HG02884 (cell line): ENCODE measurements around the gene WDPCP.
"Not testable (repeated sequence)": the region's sequence is repeated elsewhere in the genome, so short reads cannot be mapped to it uniquely, and the experiment has no call there.

Experiments used
- ATAC-seq: cut with Tn5 transposase; IDR thresholded peaks from one replicate; pipeline ENCODE4 v1.9.1; 2021; ENCODE audit warnings: mild to moderate bottlenecking, moderate library complexity; ENCODE audit not compliant: unreplicated experiment

WDPCP gene

DNA sequence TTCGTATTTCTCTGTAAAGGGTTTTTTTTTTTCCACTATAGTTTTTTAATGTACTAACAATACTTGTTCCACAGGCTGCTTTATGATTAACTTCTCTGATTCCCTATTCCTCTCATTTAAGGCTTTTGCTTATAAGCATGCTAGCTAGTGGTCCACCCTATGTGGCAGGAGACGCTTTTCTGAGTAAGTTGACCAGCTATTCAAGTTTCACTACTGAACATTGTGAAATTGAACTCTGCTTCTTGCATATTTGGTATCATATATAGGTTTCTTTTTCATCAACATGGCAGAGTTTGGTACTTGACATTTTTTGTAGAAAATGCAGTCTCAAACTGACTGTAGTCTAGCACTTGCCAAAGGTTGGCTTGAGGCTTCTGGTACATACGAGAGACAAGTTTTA lies 463.4 kb downstream of the WDPCP start:
- peak; percentile 71 for ATAC-seq

DNA sequence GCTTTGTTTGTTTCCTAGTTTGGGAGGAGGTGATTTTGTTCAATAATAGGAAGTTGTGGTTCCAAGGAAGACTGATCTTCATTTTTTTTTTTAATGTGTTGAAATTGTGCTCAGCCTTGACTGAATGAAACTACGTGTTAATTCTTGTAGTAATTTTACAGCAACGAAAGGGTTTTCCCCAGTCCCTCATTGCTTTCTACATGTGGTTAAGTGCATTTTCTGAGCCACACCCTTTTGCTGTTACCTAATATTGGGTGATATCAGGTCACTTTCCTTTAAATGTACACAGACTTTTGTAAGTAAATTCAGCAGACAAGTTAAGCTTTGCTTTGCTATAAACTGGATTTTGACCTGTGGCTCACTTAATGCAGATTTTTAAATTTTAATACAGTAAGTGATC lies 464.1 kb downstream of the WDPCP start:
- peak; percentile 74 for ATAC-seq

DNA sequence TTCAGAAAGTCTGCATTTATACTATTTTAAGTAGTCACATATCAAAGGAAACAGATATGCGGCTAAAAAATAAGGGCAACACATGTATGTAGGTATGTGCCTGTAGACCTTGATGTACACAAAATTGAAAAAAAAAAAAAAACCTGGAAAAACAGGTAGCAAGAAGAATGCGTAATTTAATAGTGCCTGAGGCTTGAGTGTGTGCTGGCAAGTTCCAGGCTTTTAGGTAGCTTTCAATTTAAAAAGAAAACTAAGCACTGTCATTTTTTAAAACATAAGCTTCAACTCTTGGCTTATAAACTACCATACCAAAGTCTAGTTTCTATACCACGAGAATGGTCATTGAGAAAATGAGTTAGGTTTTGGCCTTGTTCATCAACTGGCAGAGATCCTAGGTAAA lies 465.4 kb downstream of the WDPCP start:
- ATAC-seq: no peak

DNA sequence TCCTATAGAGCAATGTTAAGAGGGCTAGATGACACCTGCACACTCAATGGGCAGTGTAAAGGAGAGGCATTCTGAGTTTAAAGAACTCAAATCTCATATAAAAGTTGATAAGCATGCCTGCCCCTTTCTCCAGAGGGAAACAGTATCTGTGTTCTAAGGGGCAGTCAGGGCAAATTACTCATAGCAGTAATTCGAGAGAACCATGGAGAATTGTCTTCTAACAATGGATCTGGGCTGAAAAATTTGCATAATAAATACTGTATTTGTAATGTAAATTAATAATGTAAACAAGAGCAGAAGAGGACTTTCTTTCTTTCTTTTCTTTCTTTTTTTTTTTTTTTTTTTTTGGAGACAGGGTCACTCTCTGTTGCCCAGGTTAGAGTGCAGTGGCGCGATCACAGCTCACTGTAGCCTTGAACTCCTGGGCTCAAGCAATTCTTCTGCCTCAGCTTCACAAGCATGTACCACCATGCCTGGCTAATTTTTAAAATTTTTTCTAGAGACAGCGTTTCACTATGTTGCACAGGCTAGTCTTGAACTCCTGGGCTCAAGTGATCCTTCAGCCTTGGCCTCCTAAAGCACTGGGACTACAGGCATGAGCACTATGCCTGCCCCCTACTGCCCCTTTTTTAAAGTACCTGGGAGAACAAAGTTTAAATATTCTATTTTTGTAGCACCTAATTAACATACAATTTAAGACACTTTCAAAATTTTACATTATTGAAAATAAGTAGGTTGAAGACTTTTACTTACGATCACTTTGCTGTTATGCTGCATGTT lies 467.0 kb downstream of the WDPCP start:
- ATAC-seq: no peak

DNA sequence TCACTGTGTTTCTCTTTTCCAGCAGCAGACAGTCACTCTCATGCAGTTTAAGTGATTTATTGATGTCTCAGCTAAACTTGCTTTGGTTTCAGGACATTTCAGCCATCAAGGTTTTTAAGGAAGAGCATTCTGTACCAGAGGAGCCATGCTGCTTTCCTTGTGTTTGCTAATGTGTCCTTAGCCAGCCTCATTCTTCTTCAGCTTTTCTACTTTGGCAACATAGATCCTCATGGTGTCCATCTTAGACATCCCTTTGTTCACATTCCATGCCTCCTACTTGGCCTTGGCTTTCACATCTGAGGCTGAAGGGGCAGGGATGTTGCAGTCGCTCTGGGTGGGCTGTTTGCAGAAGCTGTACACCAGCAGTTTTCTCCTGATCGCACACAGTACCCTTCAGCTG lies 469.5 kb downstream of the WDPCP start:
- ATAC-seq: no peak

DNA sequence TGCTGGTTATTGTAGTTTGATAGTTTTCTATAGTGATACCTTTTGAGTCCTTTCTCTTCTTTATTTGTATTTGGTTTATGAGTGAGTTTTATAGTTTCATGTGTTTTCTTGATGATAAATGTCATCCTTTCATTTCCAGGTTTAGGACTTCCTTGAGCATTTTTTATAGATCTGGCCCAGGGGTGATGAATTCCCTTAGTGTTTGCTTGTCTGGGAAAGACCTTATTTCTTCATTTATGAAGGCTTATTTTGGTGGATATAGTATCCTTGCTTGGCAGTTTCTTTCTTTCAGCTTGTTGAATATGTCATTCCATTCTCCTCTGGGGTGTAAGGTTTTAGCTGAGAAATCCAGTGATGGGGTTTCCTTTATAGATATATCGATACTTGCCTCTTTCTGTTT lies 483.8 kb downstream of the WDPCP start:
- no peak for ATAC-seq

DNA sequence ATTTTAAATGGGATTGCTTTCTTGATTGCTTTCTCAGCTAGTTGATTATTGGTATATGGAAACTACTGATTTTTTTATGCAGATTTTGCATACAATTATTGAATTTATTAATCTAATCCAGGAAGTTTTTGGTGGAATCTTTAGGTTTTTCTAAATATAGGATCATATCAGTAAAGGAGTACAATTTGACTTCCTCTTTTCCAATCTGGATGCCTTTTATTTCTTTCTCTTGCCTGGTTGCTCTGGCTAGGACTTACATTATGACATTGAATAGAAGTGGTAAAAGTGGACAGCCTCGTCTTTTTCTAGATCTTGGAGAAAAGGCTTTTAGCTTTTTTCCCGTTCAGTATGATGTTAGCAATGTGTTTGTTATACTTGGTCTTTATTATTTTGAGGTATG lies 486.3 kb downstream of the WDPCP start:
- no peak for ATAC-seq

DNA sequence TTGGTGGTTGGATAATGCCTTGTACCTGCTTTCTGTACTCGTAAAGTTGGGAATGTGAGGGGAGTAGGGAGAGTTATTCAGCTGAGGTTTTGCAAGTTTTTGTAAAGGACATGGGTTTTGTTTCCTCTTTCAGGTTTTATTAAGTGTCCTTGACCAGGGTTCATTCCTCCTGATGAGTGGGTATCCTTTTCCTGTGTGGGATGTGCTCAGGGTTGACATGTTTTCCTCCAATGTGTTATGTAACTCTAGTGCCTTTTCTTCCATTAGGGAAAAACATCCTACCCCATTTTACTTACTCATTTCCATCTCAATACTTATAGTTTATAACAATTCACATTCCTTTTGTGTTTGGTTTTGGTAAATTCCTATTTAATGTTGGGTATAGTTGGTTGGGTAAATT lies 489.2 kb downstream of the WDPCP start:
- ATAC-seq: no peak

DNA sequence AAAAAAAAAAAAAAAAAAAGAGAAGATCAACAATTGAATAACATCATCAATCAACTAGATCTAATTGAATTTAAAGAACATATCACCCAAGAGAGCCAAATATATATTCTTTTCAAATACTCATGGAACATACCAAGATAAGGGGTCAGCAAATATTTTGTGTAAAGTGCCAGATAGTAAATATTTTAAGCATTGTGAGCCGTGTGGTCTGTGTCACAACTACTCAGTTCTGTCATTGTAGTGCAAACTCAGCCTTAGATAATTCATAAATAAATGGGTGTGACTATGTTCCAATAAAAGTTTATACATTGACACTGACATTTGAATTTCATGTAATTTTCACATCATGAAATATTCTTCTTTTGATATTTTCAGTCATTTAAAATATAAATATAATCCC lies 491.8 kb downstream of the WDPCP start:
- no peak for ATAC-seq

DNA sequence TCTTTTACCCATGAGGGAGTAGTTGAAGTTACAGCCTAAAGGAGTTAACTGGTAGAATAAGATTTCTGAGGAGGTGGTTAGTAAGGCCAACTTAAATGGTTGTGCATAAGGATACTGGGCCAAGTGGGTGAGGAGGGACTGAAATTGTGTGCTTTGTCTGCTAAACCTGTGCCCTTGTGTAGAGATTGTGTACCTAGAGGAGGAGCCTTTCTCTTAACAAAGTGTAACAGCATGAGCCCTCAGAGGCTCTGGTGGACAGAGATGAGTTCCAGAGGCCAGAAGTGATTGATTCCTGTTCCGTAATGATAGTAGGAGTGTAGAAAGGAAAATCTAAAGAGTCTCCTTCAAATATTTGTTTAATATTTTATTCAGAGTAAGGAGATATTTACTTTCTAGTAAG lies 494.8 kb downstream of the WDPCP start:
- no peak for ATAC-seq

DNA sequence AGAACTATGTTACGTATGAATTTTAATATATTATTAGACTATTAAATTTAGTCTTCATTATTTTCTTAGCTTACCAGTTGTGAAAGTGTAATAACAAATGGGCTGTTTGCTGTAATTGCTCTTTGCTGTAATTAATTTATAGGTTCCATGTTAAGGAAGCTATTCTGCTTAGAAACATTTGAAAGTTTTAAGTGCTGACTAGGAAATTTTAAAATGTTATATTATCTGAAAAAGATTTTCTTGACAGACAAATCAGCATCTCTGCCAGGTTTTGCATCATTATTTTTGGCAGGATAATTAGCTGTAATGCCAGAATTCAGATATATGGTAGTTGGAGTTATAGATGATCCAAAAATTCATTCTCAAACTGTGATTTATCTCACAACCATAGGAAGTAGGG lies 495.4 kb downstream of the WDPCP start:
- ATAC-seq: no peak

DNA sequence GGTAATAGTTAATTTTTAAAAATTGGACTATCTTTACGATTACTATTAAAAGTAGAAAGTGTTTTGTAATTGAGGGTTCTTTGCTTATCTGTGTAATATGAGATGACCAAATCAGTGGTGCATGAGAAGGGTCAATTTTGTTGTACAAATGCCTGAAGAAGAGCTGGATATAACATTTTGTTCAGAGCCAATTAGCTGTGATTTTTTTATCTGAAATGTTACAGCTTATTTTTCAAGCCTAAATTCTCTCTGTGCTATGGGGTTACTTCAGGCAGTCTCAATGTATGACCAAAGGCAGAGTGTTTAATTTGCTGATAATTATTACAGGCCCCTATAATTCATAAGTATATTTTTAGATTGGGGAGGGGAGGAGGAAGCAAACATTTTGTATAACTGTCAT lies 495.9 kb downstream of the WDPCP start:
- ATAC-seq: no peak

DNA sequence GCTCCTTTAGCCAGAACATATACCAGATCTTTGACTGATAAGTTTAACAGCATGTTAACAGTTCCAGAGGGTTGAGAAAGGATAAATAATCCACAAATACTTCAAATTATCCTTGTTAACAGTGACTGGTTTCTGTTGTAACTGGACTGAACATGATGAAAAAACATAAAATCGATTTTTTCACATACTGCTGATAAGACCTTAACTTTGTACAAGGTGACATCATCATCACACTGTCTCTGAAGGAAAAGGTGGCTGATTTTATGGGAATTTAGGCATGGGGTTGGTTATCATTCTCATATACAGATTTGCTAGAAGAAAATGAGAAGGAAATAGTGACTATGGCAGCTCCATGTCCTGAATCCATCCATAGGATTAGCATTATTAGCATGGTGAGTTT lies 501.6 kb downstream of the WDPCP start:
- no peak for ATAC-seq

DNA sequence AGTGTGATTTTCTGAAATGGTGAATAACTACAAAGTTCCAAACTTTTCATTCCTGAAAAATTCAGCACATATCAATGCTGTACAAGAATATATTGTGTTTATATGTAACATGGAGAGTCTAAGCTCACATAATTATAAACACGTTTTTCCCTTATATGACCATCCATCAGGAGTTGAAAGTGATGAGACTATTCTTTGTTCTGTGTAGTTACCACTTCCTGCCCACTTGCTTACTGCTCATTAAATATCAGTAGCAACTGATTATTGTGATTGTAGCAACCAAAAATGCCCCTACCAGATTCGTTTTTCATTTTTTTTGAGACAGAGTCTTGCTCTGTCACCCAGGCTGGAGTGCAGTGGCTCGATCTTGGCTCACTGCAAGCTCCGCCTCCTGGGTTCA lies 506.9 kb downstream of the WDPCP start:
- ATAC-seq: no peak

DNA sequence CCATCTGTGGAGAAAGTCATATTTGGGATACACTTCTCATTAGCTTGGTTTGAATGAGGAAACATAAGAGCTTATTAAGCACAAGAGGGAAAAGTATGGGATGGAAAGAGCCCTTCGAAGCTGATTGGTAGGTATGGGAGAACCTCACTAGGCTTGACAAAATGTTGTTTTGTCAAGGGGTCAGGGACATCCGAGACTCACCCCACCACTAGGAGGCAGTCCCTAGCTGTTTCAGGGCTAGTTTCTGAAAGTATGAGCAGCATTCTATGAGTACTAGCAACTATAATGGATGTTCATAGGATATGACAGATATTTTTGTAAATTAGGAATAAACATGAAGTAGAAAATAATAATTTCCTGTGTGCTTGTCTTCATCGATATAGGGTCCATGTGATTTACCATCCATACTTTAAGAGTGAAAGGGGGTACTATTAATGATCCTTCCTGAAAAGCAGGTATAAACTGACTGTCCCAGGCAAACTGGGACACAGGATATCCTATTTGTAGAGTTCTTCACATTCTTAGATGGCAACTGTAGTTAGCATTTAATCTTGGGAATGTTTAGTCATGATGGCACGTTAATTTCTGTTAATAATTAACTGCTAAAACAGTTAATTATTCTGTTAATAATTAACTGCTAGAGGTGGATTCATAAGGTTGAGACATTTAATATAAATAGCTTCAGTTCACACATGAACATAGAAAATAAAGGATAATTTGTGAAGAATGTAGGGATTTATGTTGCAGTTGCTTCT lies 509.2 kb downstream of the WDPCP start:
- ATAC-seq: no peak

DNA sequence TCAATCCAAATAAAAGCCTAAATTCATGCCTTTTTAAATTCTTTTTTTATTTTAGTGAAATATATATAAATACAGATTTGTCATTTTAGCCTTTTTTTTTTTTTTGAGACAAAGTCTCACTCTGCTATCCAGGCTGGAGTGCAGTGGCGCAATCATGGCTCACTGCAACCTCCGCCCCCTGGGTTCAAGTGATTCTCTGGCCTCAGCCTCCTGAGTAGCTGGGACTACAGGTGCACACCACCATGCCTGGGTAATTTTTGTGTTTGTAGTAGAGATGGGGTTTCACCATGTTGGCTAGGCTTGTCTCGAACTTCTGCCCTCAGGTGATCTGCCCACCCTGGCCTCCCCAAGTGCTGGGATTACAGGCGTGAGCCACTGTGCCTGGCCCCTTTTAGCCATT lies 513.9 kb downstream of the WDPCP start:
- ATAC-seq: not testable (repeated sequence)

DNA sequence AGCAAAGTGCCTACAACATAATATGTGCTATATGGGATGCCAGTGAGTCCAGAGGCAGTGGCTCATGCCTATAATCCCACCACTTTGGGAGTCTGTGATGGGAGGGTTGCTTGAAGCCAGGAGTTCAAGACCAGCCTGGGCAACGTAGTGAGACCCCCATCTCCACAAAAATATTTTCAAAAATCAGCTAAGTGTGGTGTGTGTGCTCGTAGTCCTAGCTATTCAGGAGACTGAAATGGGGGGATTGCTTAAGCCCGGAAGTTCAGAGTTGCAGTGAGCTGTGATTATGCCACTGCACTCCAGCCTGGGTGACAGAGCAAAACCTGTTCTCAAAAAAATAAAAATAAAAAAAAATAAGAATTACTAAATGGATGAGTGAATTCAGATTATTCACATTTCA lies 514.3 kb downstream of the WDPCP start:
- no peak for ATAC-seq

DNA sequence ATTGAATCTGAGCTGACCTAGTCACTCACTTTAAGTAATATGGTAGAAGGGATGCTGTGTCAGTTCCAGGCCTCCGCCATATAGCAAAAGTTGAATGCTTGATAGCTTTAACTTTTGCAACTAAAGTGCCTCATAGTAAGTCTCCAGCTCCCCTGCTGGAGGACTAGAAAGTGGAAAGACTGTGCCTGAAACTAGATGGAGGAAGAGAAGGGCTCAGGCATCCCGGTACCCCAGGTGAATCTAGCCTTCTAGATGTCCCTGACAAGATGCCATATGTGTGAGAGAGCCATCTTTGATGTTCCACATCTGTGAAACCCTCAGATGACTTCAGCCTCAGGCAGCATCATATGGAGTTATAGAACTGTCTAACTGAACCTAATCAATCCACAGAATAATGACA lies 516.6 kb downstream of the WDPCP start:
- no peak for ATAC-seq
